AG04449 (cell line): Measurements from ENCODE around the gene FGF14.

Experiments
- CTCF ChIA-PET: fragments of 350-600 bp; formaldehyde crosslinking; extraction: SDS; loops from one replicate; lab custom pipeline; 2021; ENCODE audit warnings: antibody characterized with exemption; lab: Yijun Ruan, JAX
- POLR2A ChIA-PET: fragments of 400-600, 350-600 bp; formaldehyde crosslinking; extraction: SDS; loops from one replicate; lab custom pipeline; 2020; ENCODE audit warnings: antibody characterized with exemption, inconsistent platforms; lab: Yijun Ruan, JAX
- DNase-seq: peaks from one replicate; pipeline ENCODE4 v3.0.0-alpha.2; 2010; ENCODE audit warnings: low read depth, low spot score
- H3K4me3 ChIP-seq: 2 replicates; pipeline ENCODE4 v1.5.1; 2011; ENCODE audit warnings: low read depth, mild to moderate bottlenecking, control low read depth, low read length
- CTCF ChIP-seq: IDR thresholded peaks from one replicate; pipeline ENCODE4 v1.5.1; 2011; ENCODE audit warnings: mild to moderate bottlenecking, moderate library complexity, low read length, control low read depth, inconsistent platforms; ENCODE audit not compliant: insufficient read depth; ENCODE audit errors: missing control alignments

Gene FGF14

GRCh38 chr13:102273111-102273510, 128.7 kb downstream of the FGF14 start:
- TF ChIP-seq CTCF = no peak
- H3K4me3 ChIP-seq = no peak overlapping the region
- ChIA-PET CTCF (no interaction called here), POLR2A (no interaction called here)
- DNase-seq = no peak

- DNase-seq = no peak
- CTCF ChIA-PET = no interaction called here
Measured at GRCh38 chr13:102267191-102267590, 134.7 kb downstream of the FGF14 start.

GRCh38 chr13:102261809-102262208, 140.0 kb downstream of the FGF14 start:
- POLR2A ChIA-PET = no interaction called here
- DNase-seq = no peak
- H3K4me3 ChIP-seq = no peak overlapping the region
- no peak for TF ChIP-seq CTCF
- CTCF ChIA-PET = no interaction called here

More at GRCh38 chr13:102267191-102267590, 134.7 kb downstream of the FGF14 start:
- POLR2A ChIA-PET = no interaction called here
- H3K4me3 ChIP-seq = no peak overlapping the region
- TF ChIP-seq CTCF = no peak

- DNase-seq = no peak
- H3K4me3 ChIP-seq = no peak overlapping the region
- CTCF ChIA-PET = no interaction called here
- no peak for TF ChIP-seq CTCF
- POLR2A ChIA-PET = no interaction called here
Measured at GRCh38 chr13:102261316-102261715, 140.5 kb downstream of the FGF14 start.

- ChIA-PET POLR2A (no interaction called here), CTCF (no interaction called here)
- no peak for DNase-seq
- TF ChIP-seq CTCF = no peak
- no peak overlapping the region for H3K4me3 ChIP-seq
Measured at GRCh38 chr13:102260256-102260655, 141.6 kb downstream of the FGF14 start.

GRCh38 chr13:102255409-102255808, 146.4 kb downstream of the FGF14 start:
- TF ChIP-seq CTCF = no peak
- DNase-seq = no peak
- ChIA-PET POLR2A (no interaction called here), CTCF (no interaction called here)
- H3K4me3 ChIP-seq = no peak overlapping the region
